Neural cell (in vitro differentiated cells): Measurements from ENCODE around the gene PIGC.

Experiments used
- EZH2 ChIP-seq: fragments of 200-600, 300-800 bp; shearing (Covaris generic), sonication (generic); IDR thresholded peaks from 2 replicates; pipeline ENCODE4 v1.6.1; 2014; ENCODE audit warnings: antibody characterized with exemption, low read length, borderline replicate concordance, mild to moderate bottlenecking; ENCODE audit not compliant: insufficient read depth, poor library complexity, severe bottlenecking
- MXI1 ChIP-seq: fragments of 450-650 bp; conservative IDR thresholded peaks from 2 replicates; pipeline ENCODE4 v1.6.1; 2014; ENCODE audit warnings: antibody characterized with exemption, mild to moderate bottlenecking; ENCODE audit not compliant: poor library complexity, severe bottlenecking
- TF ChIP-seq, protein P1 (sequence below): fragments of 450-650 bp; IDR thresholded peaks from 2 replicates; pipeline ENCODE4 v1.5.1; 2014; ENCODE audit warnings: antibody characterized with exemption, mild to moderate bottlenecking, moderate library complexity; ENCODE audit not compliant: poor library complexity, severe bottlenecking

DNA sequence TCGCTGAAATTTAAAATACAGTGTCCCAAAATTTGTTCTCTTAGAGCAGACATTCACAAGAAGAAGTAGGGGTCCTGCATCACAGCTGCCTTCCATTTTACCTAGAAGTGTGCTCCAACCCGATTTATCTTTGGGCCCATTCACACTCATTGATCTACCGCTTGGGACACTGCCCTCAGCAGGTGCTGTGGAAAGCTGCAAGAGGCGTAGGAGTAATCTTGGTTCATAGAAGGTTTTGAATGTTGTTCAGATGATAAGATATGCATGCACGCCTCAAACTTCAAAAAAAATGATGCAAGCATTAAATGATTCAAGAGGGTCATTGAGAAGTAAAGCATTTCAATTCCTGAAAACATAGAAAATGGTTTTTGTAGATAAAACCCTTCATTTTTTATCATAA is 42.0 kb downstream of the PIGC start:
- TF ChIP-seq, protein P1, sequence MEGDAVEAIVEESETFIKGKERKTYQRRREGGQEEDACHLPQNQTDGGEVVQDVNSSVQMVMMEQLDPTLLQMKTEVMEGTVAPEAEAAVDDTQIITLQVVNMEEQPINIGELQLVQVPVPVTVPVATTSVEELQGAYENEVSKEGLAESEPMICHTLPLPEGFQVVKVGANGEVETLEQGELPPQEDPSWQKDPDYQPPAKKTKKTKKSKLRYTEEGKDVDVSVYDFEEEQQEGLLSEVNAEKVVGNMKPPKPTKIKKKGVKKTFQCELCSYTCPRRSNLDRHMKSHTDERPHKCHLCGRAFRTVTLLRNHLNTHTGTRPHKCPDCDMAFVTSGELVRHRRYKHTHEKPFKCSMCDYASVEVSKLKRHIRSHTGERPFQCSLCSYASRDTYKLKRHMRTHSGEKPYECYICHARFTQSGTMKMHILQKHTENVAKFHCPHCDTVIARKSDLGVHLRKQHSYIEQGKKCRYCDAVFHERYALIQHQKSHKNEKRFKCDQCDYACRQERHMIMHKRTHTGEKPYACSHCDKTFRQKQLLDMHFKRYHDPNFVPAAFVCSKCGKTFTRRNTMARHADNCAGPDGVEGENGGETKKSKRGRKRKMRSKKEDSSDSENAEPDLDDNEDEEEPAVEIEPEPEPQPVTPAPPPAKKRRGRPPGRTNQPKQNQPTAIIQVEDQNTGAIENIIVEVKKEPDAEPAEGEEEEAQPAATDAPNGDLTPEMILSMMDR = no peak
- TF ChIP-seq MXI1 (no peak), EZH2 (no peak)
